Peyer's patch (tissue), 4 donors: Measurements from ENCODE around the gene SOHLH2.

Experiments used
- CTCF ChIP-seq, 6 experiments: fragments of 450-650 bp in 4 of 6; fragments of 200-600 bp in 2 of 6; sonication (generic) in 1 of 6; IDR thresholded peaks; one replicate each; pipeline ENCODE4 v1.5.1; 2017 to 2019; ENCODE audit warnings: antibody characterized with exemption in 6 of 6, mild to moderate bottlenecking in 3 of 6, moderate library complexity in 1 of 6
- POLR2A ChIP-seq, 2 donors: fragments of 450-650 bp; IDR thresholded peaks; one replicate each; pipeline ENCODE4 v1.5.1; 2017; ENCODE audit warnings: antibody characterized with exemption in 2 of 2, mild to moderate bottlenecking in 2 of 2, moderate library complexity in 2 of 2

- TF ChIP-seq CTCF (IDR thresholded peaks at IDR 0.05) (no peak), POLR2A (IDR thresholded peaks at IDR 0.05) (no peak)
These were observed 90.0 kb downstream of the SOHLH2 start for GRCh38 chr13:36124236-36124822.
